CD4-positive, alpha-beta T cell treated with Interleukin-15 for 1 hour (primary cell): ENCODE data around the gene KRTAP3-1.
"Not testable (repeated sequence)": the region's sequence is repeated elsewhere in the genome, so short reads cannot be mapped to it uniquely, and the experiment has no call there.

ENCODE experiments used
- DNase-seq: peaks from one replicate; pipeline ENCODE4 v3.0.0-alpha.2; 2020

The KRTAP3-1 gene

GRCh38 chr17:41008811-41009210 lies at the start of gene KRTAP3-1:
KRTAP3-1 (minus strand) TSS chr17:41009128; CDS start chr17:41009074, 54 bp downstream.
- no peak for DNase-seq

GRCh38 chr17:41057547-41057946 lies 48.6 kb upstream of the KRTAP3-1 start:
- DNase-seq: no peak

GRCh38 chr17:41055130-41055529 lies 46.2 kb upstream of the KRTAP3-1 start, which contains the start of gene KRTAP2-2:
KRTAP2-2 (minus strand) TSS chr17:41055230; CDS start chr17:41055211, 19 bp downstream.
- DNase-seq: not testable (repeated sequence)

GRCh38 chr17:41054556-41054955 lies 45.6 kb upstream of the KRTAP3-1 start:
- not testable (repeated sequence) for DNase-seq

GRCh38 chr17:41054025-41054424 lies 45.1 kb upstream of the KRTAP3-1 start:
- no peak for DNase-seq

GRCh38 chr17:41052566-41052965 lies 43.6 kb upstream of the KRTAP3-1 start:
- no peak for DNase-seq

- no peak for DNase-seq
These were observed 40.2 kb upstream of the KRTAP3-1 start for GRCh38 chr17:41049110-41049509.

- no peak for DNase-seq
These were observed 39.5 kb upstream of the KRTAP3-1 start for GRCh38 chr17:41048441-41048840.

- DNase-seq: not testable (repeated sequence)
These were observed 38.0 kb upstream of the KRTAP3-1 start, which contains the start of gene KRTAP2-1 for GRCh38 chr17:41046735-41047465. KRTAP2-1 (minus strand) TSS chr17:41047316; CDS start chr17:41047267, 49 bp downstream.

GRCh38 chr17:41042953-41043352 lies 34.0 kb upstream of the KRTAP3-1 start:
- DNase-seq: no peak

GRCh38 chr17:41040783-41041571 lies 32.0 kb upstream of the KRTAP3-1 start, which contains the start of gene KRTAP1-1:
KRTAP1-1 (minus strand) TSS chr17:41041450; CDS start chr17:41041397, 53 bp downstream.
- DNase-seq: not testable (repeated sequence)

- no peak for DNase-seq
These were observed 29.0 kb upstream of the KRTAP3-1 start for GRCh38 chr17:41037853-41038350.

- DNase-seq: not testable (repeated sequence)
These were observed 25.5 kb upstream of the KRTAP3-1 start, which contains the start of gene KRTAP1-3 for GRCh38 chr17:41034346-41034935. KRTAP1-3 (minus strand) TSS chr17:41034874; CDS start chr17:41034821, 53 bp downstream.

- DNase-seq: no peak
These were observed 20.8 kb upstream of the KRTAP3-1 start, which contains the start of gene KRTAP1-4 for GRCh38 chr17:41029633-41030245. KRTAP1-4 (minus strand) TSS chr17:41030195; CDS start chr17:41030078, 117 bp downstream.

- no peak for DNase-seq
These were observed 18.0 kb upstream of the KRTAP3-1 start, which contains the start of gene KRTAP1-5 for GRCh38 chr17:41026715-41027471. KRTAP1-5 (minus strand) TSS chr17:41027208; CDS start chr17:41027155, 53 bp downstream.

- no peak for DNase-seq
These were observed 15.8 kb upstream of the KRTAP3-1 start for GRCh38 chr17:41024697-41025096.

GRCh38 chr17:41020336-41020735 lies 11.4 kb upstream of the KRTAP3-1 start:
- no peak for DNase-seq

GRCh38 chr17:41019415-41019814 lies 10.5 kb upstream of the KRTAP3-1 start:
- DNase-seq: no peak

- DNase-seq: no peak
These were observed 9.6 kb upstream of the KRTAP3-1 start for GRCh38 chr17:41018541-41018940.

GRCh38 chr17:41016578-41017215 lies 7.8 kb upstream of the KRTAP3-1 start:
- DNase-seq: no peak

- no peak for DNase-seq
These were observed 6.5 kb upstream of the KRTAP3-1 start for GRCh38 chr17:41015454-41015853.
